HG03558 (cell line): ENCODE results near the gene NKX6-2.
"Not testable (repeated sequence)": the region's sequence is repeated elsewhere in the genome, so short reads cannot be mapped to it uniquely, and the experiment has no call there.

ENCODE experiments used
- ATAC-seq: cut with Tn5 transposase; IDR thresholded peaks from one replicate; pipeline ENCODE4 v1.9.1; 2021; ENCODE audit warnings: moderate number of reproducible peaks; ENCODE audit not compliant: unreplicated experiment; ENCODE audit errors: extremely low read depth

NKX6-2 gene

DNA sequence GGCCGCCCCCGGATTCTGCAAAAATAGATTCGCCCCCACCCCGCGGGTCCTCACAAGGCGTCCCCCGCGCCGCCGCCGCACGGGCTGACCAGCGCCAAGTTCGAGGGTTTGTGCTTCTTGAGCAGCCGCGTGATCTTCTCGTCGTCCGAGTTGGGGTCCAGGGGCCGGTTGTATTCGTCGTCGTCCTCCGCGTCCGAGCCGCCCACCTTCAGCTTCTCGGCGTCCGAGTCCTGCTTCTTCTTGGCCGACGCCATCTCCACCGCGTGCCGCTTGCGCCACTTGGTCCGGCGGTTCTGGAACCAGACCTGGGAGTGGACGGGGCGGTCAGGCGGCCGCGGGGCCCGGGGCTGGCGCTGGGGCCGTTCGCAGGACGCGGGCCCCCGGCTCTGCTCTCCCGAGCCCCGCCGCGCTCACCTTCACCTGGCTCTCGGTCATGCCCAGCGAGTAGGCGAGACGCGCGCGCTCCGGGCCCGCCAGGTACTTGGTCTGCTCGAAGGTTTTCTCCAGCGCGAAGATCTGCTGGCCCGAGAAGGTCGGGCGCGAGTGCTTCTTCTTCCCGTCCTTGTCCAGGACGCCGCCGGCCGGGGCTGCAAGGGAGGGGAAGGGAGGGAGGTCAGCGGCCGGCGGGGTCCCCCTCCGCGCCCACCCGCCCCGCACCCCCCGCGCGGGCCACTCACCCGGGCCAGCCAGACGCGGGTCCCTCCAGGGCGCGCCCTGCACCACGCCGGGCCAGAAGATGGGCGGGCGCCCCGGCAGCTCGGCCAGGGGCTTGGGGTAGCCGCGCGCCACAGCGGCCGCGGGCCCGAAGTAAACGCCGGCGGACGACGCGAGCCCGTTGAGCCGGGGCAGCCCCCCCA lies 853 bp downstream of the NKX6-2 start:
- no peak for ATAC-seq

DNA sequence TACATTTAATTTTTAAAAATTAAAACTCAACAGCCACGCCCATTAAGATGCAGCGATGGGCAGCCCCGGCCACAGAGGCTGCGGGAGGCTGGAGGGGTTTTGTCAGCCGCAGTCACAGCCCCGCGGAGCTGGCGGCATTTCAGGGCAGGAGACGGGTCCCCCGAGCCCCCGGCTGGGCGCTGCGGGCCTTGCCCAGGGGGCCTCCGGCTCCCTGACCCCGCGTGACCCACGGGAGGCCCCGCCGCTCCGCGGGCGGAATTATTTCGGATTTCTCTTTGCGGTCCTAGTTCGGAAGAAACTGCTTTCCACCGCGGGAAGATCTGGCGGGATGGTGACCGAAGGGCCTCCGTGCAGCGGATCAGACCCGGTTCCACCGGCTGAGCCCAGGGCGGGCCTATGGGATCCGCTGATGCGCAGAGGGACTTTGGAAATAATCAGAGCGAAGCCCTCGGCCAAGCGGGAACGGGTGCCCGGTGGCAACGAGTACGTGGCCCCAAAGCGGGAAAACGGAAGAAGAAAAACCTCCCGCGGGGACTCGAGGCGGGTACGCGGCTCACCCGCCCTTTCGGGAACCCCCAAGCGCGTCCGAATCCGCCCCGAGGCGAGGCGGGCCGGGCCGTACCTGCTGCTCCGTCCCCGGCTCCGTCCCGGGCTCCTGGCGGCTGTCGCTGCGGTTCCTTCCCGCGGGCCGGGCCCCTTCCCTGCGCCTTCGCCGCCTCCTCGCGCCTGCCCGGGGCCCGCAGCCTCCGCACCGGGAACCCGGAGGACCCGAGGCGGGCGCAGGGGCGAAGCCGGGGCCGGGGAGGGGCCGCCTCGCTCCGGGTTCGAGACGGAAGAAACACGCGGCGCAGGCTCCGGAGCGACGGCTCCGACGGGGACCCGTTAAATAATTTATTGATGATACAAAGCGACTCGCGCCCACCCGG lies 1.7 kb downstream of the NKX6-2 start:
- ATAC-seq, result no peak

DNA sequence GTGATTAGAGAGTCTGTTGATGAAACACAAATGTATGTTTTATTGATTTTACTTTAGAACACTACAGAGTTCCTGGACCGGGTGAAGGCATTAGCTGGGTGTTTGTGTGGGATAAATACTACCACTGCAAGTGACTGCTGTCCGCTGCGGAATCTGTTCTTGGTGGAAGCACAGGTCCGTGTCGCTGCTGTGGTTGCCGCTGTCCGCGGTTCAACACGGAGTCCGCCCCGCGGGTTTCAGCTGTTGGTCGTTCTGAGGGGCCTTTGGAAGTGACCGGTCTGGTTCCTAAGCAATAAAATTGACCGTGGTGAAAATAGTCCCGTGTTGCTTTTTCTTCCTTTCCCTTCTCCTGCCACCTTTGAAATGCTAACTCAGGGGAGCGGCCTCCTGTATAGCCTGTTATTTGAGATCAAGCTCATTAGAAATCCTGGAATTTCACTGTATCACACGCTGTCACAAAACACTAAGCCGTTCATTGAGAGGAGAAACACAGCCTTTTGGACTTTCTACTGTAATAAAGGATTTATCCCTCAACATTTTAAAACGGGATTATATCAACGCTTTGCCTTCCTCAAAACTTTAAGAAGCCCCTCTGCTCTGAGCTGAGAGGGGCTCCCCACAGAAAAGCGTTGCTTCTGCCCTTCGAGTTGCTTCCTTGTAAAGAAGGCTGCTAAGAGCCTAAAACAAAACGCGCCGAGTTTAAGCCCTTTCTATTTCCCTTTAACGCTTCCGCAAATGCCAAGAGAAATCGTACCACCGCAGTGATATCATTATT lies 2.6 kb downstream of the NKX6-2 start:
- no peak for ATAC-seq

DNA sequence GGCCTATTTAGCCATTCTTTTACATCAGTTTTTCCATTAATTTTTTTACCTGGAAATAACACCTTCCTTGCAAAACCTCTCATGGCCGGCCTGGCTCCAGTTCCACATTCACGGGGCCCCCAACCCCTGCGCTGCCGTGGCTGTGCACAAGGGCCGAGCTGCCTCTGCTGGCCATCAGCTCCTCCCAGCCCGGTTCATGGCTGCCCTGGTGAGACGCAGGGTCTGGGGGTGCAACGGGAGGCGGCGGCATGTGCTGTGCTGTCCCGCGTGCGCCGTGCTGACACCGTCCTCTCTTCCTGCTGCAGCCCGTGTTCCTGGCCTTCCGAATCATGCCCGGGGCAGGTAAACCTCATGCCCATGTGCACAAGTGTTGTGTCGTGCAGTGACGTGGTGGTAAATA lies 4.4 kb downstream of the NKX6-2 start:
- no peak for ATAC-seq

DNA sequence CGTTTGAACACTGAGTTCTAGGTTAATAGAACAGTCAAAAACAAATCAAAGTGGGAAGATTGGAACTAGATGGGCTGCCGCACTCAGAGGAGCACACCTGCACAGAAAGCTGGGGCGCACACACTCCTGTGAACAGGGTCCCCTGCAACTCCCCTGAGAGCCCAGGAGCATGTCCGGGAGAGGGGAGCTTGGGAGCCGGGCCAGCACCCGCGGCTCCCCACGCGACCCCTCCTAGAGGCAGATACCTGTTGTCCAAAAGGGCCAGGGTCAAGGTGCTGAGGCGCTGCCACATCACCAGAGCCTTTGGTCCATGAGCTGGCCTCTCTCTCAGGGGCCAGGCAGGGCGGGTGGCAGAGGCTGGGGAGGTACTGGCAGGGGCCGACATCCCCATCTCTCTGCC lies 5.6 kb downstream of the NKX6-2 start:
- ATAC-seq, result no peak

DNA sequence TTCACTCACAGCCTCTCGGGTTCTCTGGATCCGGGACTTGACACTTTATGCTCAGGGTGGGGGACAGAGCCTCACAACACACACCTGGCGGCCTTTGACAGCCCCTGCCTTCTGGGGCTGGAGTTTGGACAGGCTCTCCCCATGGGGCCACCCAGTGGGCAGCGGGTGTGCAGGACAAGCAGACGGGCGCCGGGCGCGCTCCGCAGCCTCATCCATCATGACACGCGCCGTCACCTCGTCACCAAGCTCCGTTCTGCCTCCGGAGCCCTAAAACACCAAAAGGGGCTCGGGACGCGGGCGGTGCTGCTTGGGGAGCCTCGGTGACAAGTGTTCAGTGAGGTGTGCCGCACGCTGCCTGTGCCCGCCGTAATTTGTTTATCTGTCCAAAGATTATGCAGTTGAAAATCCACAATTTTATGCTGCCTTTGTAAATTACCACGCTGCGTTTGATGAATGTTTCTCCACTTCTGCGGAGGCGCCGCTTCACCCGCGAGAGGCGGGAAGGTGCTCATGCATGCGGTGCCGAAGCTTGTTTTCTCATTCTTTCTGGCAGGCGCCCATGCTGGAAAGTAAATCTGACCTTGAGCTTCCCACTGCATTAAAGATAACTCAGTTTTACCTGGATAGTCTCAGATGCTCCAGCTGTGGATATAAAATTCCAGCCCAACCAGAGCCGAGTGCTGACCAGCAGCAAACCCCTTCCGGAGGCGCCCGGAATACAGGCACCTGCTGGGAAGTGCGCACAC lies 6.2 kb downstream of the NKX6-2 start:
- ATAC-seq, result no peak

DNA sequence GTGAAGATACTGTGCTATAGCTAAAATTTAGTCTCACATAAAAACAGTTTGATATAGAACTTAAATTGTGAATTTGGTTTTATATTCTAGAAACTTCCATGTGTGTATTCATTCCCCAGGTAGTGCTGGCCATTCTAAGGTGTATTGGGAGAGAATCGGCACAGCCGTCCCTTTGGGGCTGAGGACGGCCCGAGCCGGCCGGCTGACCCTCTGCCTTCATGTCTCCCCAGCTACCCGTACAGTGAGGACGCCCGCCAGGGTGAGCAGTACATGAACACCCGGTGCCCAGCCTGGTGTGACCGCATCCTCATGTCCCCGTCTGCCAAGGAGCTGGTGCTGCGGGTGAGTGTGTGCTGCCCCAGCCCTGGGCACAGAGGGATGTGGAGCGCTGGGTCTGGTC lies 8.5 kb downstream of the NKX6-2 start:
- no peak for ATAC-seq

DNA sequence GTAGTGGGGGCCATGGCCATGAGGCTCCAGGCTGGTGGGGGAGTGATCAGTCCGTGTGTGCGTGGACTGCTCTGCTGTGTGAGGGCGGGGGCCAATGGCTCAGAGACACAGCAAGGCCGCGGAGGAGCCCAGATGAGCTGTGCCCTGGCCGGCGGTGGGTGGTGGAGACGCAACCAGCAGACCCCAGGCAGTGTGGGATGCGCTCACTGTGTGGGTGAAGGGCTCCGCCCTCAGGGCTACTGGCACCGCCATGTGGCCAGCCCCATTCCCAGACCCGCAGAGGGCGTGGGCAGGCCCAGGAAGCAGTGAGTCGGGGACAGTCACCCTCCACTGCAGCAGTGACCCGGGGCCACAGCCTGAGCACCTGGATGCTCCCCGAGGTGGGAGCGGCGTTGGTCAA lies 9.1 kb downstream of the NKX6-2 start:
- ATAC-seq, result no peak

DNA sequence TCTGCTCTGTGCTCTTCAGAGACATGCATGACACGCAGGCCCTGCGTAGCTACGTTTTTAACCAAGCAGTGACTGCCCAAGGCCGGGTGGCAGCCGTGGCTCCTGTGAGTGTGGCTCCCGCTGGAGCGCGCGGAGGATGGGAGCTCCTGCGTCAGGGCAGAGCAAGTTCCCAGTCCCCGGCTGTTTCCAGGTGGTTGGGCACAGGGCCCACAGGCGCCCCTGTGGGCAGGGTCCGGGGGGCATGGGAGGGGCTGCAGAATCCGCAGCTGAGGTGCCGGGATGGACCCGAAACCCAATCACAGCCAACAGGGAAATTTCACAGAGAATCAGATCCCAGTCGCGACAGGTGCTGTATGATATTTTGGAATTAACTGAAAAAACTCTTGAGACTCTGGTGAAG lies 9.8 kb downstream of the NKX6-2 start:
- ATAC-seq, result no peak

DNA sequence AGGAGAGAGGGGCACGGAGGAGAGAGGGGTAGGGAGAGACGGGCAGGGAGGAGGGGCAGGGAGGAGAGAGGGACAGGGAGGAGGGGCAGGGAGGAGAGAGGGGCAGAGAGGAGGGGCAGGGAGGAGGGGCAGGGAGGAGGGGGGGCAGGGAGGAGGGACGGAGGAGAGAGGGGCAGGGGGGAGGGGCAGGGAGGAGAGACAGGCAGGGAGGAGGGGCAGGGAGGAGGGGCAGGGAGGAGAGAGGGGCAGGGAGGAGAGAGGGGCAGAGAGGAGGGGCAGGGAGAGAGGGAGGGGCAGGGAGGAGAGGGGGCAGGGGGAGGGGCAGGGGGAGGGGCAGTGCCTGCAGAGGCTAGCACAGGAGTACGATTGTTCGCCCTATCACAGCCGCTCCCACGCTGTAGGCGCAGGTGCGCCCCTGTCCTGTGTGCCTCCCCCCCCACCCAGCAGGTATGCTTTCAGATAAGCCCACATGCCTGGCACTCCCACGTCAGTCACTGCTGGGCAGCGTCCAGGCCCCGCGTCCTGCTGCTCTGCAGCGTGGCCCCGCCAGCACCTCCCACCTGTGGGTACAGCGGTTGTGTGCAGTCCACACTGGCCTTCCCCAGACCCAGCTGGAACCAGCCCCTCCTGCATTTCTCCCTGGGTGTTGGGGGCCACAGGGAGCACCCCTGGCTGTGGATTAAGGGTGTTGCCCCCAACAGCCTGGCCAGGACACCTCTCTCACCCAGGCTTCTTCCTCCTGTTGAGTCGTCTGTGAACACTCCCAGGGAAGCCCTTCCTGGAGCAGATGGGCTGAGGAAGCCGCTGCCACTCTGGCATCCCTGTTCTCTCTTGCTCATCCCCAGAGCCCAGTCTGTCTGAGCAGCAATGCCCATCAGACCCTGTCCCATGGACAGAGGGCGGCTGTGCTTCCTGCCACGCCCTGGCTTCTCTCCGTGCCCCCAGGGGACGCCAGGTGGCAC lies 10.8 kb downstream of the NKX6-2 start:
- ATAC-seq, result no peak

DNA sequence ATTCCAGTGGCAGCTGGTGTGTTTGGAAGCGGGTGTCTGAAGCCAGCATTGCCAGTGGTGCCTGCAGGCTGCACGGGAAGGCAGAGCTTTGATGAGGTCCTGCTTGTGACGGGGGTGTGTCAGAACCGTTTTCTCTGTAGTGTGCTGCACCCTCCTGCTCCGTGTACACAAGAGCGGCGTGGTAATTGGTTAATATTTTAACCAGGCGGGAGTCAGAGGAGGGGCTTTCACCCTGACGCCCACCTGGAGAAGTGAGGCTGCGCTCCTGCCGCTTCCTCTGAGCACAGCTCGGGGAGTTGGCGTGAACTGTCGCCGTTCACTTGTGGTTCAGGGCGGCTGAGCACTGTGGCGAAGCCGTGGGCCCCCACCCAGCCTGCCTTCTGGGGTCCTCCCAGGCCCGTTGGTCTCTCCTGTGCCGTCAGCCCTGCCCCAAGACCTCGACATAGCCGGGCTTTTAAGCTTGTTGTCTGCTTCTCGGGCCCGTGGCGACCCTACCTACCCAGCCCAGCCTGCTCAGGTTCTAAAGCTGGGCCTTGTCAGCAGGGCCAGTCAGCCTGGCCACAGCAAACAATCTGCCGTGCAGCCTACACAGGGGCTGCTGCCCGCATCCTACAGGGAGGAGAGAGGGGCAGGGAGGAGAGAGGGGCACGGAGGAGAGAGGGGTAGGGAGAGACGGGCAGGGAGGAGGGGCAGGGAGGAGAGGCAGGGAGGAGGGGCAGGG lies 11.6 kb downstream of the NKX6-2 start:
- no peak for ATAC-seq

DNA sequence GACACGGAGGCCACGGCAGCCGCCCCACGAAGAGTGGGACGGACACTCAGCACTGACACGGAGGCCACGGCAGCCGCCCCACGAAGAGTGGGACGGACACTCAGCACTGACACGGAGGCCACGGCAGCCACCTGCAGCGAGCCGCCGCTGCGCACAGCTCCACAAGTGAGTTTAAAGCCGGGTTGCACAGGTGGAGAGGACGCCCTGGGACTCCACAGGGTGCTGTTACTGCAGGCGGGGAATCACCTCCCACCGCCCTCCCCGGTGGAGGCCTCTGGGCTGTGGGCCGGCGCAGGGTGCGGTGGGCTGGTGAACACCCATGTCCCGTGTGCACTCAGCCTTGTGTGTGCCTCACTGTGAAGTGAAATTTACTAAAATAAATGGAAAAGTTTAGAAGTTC lies 13.1 kb downstream of the NKX6-2 start:
- ATAC-seq, result not testable (repeated sequence)

DNA sequence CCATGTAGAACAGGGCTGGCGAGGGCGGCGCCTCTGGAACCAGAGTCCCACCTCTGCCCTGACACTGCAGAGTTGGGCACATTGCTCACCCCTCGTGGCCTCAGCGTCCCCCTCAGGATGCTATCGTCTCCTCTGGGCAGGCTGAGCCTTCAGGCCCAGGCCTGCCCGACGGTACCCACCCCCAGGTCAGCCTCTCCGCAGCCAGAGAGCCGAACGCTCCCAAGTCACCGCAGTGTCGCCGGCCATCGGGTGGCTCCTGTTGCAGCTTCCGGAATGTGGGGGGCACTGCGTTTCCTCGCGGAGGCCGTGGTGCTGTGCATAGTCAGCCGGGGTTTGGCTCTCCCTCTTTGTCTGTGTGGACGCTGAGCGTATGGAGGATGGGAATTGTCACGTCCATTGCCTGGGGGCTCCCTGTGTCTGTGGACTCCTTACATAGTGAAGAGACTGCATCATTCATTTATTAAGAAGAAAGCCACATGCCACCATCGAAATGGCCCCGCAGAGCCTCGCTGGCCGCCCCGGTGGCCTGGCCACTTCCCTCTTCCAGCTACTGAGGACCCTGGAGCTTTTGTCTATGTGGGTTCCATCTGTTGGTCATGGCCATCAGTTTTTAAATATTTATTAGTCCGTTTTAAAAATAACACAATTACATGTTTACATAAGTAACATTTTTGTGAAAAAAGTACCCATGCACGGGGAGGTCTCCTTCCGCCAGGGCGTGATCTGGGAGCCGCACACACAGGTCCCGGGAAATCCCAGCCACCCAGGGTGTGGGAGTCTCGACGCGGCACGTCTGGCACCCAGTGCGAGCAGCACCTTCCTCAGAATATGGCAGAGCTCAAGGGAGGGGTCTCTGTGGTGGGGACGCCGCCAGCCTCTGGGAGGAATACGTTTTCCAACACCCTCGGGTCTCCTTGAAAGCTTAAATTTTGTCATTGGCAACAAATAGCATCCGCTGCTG lies 15.6 kb downstream of the NKX6-2 start:
- no peak for ATAC-seq

DNA sequence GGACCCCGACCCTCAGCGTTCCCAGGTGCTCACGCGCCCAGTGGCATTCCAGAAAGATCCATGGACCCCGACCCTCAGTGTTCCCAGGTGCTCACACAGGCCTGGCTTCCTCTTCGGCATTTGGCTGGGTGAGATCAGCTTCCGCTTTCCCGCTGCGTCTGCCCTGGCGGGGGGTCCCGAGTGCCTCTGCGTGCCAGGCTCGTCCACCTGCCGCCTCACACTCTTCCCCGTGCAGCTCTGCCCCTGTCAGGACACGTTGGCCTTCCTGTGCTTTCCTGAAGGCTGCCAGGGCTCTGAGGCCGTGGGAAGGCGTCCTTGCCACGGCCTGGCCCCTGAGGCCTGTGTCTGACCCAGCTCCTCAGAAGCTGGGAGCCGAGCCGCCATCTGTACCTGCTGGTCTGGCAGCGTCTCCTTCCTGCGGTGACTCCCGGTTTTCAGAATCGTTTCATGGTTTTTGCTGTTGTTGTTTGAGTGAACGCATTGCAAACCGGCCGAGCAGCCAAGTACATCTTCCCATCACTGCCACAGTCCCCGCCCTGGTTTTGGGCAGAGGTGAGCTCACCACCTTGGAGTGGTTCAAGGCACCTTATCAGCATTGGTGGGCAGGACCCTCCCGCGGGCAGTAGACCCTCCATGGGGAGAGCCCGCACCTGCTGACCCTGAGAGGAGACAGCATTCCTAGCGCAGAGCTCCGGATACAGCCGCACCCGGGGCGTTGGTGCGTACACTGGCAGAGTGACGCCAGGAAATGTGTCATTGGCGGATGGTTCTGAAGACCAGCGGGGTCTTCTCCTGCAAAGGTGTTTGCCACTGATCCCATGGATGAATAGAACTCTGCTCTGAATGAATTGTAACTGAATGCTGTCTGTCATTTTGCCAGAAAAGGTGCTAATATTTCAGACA lies 17.4 kb downstream of the NKX6-2 start:
- no peak for ATAC-seq

DNA sequence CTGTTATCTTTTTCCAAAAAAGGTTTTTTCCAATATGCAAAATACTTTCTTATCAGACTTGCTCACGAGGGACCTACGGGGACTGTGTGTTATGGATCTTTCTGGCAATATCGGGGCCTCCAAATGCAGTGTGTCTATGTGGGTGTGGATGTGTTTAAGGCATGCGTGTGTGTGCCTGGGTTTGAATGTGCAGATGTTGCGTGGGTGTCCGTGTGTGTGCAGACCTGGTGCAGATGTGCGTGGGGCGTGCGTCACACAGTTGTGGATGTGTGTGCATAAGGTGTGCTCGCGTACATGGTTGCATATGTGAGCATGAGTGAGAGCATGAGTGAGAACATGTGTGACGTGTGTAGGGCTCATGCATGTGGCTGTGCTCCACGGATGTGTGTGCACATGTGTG lies 19.7 kb downstream of the NKX6-2 start:
- no peak for ATAC-seq

DNA sequence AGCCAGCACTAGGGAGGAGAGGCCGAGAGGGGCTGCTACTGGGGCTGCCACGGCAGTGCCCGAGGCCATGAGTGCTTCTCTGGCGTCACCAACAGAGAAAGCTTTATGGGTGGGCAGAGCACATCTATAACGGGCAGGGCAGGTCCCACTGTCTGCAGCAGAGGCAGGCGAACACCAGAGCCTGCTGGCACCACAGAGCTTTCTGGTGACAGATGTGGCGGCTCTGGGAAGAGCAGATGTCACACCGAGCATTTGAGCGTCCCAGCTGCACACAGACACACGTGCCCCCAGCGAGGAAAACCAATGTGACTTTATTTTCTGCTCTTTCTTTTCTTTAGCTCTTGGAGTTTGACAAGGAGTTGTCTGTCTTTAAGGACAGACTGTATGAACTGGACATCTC lies 20.5 kb downstream of the NKX6-2 start:
- no peak for ATAC-seq
